Measurements from ENCODE around the gene RPS15A.
"Not testable (repeated sequence)": the region's sequence is repeated elsewhere in the genome, so short reads cannot be mapped to it uniquely, and the experiment has no call there.

RPS15A gene

GRCh38 chr16:18757960-18758660 is 32.0 kb downstream of the RPS15A start:
- in situ Hi-C loops (cut with HindIII; ENCODE audit: low sequenced_read_pairs): not testable (repeated sequence)

- in situ Hi-C loops (cut with HindIII; ENCODE audit: low sequenced_read_pairs): not testable (repeated sequence)
These were observed 33.5 kb downstream of the RPS15A start for GRCh38 chr16:18756639-18757038.

GRCh38 chr16:18742870-18743269 is 47.3 kb downstream of the RPS15A start:
- in situ Hi-C loops (cut with HindIII; ENCODE audit: low sequenced_read_pairs): not testable (repeated sequence)

GRCh38 chr16:18740027-18740426 is 50.1 kb downstream of the RPS15A start:
- in situ Hi-C loops (cut with HindIII; ENCODE audit: low sequenced_read_pairs): not testable (repeated sequence)

- in situ Hi-C loops (cut with HindIII; ENCODE audit: low sequenced_read_pairs): not testable (repeated sequence)
These were observed 51.4 kb downstream of the RPS15A start for GRCh38 chr16:18738768-18739167.

- in situ Hi-C loops (cut with HindIII; ENCODE audit: low sequenced_read_pairs): not testable (repeated sequence)
These were observed 55.9 kb downstream of the RPS15A start for GRCh38 chr16:18734279-18734678.
